Measurements from ENCODE around the gene DIP2C.

DNA sequence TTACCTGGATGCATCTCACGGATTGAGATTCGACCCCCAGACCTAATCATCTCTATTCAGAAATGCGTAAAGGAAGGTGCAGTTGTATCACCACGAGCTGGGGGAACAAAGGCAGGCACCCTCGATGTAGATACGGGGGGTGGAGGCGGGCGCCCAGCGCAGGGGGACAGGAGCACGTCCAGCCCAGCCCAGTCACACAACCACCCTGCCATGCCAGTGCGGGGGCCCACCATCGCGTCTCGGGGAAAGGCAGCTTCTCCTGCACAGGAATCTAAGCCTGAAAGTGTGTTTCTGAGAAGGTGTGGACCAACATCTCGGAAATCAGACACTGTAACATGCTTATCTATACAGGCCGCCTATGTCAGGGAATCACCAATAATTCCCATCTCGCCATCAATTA lies 131.1 kb downstream of the DIP2C start:
- TF ChIP-seq, protein P1, sequence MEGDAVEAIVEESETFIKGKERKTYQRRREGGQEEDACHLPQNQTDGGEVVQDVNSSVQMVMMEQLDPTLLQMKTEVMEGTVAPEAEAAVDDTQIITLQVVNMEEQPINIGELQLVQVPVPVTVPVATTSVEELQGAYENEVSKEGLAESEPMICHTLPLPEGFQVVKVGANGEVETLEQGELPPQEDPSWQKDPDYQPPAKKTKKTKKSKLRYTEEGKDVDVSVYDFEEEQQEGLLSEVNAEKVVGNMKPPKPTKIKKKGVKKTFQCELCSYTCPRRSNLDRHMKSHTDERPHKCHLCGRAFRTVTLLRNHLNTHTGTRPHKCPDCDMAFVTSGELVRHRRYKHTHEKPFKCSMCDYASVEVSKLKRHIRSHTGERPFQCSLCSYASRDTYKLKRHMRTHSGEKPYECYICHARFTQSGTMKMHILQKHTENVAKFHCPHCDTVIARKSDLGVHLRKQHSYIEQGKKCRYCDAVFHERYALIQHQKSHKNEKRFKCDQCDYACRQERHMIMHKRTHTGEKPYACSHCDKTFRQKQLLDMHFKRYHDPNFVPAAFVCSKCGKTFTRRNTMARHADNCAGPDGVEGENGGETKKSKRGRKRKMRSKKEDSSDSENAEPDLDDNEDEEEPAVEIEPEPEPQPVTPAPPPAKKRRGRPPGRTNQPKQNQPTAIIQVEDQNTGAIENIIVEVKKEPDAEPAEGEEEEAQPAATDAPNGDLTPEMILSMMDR (IDR thresholded peaks at IDR 0.05) = no peak
- TF ChIP-seq TP53 (CRISPR knock-in tag; IDR thresholded peaks at IDR 0.05) = no peak
- no peak for TF ChIP-seq OVOL2 (CRISPR knock-in tag; IDR thresholded peaks at IDR 0.05; ENCODE audit: borderline replicate concordance)
- TF ChIP-seq NR1H2 (CRISPR knock-in tag; IDR thresholded peaks at IDR 0.05) = no peak
- TF ChIP-seq, protein P2, sequence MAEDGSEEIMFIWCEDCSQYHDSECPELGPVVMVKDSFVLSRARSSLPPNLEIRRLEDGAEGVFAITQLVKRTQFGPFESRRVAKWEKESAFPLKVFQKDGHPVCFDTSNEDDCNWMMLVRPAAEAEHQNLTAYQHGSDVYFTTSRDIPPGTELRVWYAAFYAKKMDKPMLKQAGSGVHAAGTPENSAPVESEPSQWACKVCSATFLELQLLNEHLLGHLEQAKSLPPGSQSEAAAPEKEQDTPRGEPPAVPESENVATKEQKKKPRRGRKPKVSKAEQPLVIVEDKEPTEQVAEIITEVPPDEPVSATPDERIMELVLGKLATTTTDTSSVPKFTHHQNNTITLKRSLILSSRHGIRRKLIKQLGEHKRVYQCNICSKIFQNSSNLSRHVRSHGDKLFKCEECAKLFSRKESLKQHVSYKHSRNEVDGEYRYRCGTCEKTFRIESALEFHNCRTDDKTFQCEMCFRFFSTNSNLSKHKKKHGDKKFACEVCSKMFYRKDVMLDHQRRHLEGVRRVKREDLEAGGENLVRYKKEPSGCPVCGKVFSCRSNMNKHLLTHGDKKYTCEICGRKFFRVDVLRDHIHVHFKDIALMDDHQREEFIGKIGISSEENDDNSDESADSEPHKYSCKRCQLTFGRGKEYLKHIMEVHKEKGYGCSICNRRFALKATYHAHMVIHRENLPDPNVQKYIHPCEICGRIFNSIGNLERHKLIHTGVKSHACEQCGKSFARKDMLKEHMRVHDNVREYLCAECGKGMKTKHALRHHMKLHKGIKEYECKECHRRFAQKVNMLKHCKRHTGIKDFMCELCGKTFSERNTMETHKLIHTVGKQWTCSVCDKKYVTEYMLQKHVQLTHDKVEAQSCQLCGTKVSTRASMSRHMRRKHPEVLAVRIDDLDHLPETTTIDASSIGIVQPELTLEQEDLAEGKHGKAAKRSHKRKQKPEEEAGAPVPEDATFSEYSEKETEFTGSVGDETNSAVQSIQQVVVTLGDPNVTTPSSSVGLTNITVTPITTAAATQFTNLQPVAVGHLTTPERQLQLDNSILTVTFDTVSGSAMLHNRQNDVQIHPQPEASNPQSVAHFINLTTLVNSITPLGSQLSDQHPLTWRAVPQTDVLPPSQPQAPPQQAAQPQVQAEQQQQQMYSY (CRISPR knock-in tag; IDR thresholded peaks at IDR 0.05) = no peak
- no peak for TF ChIP-seq CREM (CRISPR knock-in tag; IDR thresholded peaks at IDR 0.05)
- TF ChIP-seq, protein P3, sequence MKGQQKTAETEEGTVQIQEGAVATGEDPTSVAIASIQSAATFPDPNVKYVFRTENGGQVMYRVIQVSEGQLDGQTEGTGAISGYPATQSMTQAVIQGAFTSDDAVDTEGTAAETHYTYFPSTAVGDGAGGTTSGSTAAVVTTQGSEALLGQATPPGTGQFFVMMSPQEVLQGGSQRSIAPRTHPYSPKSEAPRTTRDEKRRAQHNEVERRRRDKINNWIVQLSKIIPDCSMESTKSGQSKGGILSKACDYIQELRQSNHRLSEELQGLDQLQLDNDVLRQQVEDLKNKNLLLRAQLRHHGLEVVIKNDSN (CRISPR knock-in tag; IDR thresholded peaks at IDR 0.05) = no peak
- no peak for TF ChIP-seq HMGA2 (CRISPR knock-in tag; IDR thresholded peaks at IDR 0.05)
- TF ChIP-seq FOXK1 (CRISPR knock-in tag; IDR thresholded peaks at IDR 0.05) = no peak
- TF ChIP-seq, protein P4, sequence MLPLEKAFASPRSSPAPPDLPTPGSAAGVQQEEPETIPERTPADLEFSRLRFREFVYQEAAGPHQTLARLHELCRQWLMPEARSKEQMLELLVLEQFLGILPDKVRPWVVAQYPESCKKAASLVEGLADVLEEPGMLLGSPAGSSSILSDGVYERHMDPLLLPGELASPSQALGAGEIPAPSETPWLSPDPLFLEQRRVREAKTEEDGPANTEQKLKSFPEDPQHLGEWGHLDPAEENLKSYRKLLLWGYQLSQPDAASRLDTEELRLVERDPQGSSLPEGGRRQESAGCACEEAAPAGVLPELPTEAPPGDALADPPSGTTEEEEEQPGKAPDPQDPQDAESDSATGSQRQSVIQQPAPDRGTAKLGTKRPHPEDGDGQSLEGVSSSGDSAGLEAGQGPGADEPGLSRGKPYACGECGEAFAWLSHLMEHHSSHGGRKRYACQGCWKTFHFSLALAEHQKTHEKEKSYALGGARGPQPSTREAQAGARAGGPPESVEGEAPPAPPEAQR (CRISPR knock-in tag; IDR thresholded peaks at IDR 0.05) = no peak
- TF ChIP-seq, protein P5, sequence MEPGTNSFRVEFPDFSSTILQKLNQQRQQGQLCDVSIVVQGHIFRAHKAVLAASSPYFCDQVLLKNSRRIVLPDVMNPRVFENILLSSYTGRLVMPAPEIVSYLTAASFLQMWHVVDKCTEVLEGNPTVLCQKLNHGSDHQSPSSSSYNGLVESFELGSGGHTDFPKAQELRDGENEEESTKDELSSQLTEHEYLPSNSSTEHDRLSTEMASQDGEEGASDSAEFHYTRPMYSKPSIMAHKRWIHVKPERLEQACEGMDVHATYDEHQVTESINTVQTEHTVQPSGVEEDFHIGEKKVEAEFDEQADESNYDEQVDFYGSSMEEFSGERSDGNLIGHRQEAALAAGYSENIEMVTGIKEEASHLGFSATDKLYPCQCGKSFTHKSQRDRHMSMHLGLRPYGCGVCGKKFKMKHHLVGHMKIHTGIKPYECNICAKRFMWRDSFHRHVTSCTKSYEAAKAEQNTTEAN (CRISPR knock-in tag; IDR thresholded peaks at IDR 0.05) = no peak

All from WTC11 (cell line).